ENCODE results near the gene OPCML.

OPCML gene

DNA sequence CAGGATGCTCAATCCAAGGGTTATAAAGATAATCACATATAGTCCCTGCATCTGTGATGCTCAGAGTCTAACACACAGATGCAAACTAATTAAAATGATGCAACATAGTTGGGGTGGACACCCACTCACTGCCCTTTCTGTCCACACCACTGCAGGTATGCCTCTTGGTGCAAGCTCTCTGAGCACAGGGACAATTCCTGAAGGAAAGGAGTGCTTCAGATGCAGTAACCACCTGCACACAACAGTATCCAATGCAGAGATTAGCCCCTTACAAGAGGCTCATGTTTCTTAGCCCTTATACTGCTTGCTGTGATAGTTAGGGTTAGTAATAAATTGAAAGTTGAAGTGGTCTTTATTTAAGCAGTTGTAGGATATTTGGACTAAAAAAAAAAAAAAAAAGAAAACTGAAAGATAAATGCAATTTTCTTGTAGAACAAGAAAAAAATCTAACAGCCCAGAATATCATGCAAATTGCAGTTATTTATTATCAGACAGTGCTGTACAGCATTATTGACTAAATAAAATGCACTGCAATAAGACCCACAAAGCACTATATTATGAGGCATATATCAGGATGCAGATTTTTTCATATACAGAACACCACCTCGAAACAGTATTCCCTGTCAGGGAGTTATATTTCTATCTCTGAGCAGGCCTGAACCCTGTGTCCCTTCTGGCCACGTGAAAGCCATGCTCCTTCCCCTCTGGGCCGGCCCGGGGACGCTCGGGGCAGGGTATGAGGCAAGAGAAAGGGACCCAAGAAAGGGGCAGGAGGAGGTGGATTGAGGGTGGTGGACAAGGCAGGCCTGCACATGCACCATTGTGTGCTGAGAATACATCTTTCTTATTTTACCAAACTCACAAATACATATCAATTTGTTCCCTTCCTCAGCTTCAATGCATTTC lies 260.2 kb downstream of the OPCML start:
- DNase-seq: no peak

DNA sequence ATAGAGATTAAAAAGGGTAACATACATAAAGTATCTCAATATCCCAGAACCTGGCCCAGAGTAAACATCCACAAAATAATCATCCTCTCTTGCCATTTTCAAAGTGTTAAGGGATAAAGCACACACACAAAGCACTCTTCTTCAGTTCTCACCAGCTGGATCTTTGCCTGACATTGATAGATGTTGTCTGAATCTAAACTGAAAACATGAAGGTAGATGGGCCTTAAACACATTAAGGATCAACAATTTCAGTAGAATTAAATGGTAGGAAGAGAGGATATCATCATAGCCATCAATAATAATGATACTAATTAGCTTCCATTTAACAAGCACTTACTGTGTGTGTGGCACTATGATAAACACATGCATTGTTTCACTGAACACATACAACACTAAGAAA lies 261.1 kb downstream of the OPCML start:
- no peak for DNase-seq

DNA sequence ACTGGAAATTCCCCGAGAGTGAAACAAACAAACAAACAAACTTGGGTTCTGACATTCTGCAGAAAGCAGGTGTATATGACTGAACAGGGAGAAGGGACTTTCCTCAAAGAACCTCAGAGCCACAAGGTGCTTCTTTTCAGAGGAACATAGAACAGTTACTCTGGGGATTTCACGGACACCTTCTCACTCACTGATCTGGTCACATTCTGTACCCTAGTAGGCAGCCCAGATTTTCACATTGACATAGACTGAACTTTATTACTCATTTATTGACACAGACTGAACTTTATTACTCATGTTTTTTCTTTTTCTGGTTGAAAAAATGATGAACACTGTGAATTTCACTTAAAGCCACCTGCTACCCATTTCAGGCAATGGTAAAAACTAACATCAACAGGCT lies 263.0 kb downstream of the OPCML start:
- DNase-seq: no peak

DNA sequence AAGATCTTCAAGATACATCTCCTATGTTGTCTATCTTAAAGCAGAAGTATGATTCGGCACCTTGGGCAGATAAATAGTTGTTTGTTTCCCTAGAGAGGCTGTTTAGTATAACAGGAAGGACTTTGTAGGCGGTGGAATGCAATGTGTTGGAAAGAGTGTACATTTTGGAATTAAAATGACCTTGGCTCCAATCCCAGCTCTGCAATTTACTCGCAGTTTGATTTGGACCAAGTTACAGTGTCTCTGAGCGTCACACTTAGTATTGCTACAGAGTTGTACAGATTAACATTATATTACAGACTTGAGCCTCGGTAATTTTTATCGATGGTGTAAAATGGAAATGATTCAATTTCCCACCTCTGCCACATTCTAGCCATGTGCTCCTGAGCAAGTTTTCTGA lies 265.3 kb downstream of the OPCML start:
- DNase-seq: no peak

DNA sequence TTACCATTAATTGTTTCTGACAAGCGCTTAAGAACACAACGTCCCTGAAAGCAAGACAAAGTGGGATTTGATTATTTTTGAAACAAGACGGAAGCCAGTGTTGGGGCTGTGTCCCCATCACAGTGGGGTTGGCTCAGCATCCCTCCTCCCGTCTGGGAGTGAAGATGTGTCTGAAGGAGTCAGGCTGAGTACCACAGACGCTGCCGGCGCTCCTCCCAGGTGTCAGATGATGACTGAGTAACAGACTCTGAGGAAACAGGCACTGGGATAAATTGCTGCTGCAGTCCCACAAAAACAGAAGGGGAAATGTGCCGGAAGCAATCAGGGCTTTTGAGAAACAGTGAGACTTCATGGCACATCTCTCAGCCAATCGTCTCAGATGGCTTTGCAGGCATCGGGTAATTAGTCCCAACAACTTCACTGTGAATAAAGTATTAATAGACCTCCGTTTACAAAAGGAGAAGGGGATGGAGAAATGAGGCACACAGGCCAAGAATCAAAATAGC lies 266.7 kb downstream of the OPCML start:
- no peak for DNase-seq

DNA sequence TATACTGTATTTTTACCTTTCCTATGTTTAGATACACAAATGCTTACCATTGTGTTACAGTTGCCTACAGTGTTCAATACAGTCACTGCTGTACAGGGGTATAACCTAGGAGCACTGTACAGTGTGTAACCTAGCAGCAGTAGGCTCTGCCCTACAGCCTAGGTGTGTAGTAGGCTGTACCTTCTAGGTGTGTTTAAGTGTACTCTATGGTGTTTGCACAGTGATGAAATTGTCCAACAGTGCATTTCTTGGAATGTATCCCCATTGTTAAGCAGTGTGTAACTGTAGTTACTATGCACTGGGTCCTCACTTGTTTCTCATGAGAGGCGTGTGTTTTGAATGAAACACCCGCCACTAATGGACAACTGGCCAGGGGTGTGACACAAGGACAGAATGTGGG lies 269.0 kb downstream of the OPCML start:
- no peak for DNase-seq

DNA sequence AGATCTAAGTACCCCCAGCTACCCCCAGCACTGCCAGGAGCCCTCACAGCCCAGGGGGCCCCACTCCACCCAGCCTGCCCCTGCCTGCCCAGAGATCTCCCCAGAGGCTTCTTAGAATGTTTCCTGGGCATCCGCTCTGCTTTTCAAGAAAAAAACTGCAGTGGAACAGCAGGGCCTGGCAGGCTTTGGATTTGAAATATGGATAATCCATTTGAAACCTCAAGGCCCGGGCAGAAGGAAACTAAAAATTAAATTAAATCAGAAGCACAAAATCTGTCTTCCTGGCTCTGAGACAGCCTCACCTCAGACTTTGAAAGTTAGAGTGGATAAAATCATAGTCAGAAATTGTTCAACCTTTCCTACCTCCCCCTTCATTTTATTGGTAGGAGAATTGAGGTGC lies 273.6 kb downstream of the OPCML start:
- no peak for DNase-seq

DNA sequence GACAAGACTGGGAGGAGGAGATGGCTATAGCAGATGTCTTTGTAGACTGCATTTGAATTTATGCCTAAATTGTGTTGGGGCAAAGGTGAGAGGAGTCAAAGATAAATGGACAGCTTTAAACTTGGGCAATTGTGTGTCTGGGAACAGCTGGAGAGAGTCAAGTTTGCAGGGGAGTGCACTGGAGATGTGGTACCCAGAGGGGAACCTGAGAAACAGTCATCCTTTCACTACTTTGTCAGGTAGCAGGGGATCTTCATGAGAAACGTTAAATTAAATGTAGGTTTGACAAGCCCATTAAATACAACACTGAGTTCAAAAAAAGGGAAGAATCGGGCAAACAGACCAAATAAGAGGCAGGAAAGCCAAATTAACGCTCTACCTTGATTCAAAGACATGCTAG lies 277.7 kb downstream of the OPCML start:
- DNase-seq: no peak

DNA sequence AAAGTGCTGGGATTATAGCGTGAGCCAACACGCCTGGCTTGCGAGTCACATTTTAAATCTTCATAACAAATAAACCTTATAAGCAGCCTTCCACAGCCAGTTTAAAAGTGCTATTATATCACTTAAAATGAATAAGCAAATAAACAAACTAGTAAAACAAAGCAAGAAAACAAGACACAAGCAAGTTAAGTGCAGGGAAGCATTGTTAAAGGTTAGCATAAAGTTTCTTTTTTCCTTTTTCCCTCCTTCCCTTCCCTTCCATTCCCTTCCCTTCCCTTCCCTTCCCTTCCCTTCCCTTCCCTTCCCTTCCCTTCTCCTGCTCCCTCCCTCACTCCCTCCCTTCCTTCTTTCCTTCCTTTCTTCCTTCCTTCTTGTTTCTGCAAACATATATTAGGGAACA lies 278.7 kb downstream of the OPCML start:
- no peak for DNase-seq

DNA sequence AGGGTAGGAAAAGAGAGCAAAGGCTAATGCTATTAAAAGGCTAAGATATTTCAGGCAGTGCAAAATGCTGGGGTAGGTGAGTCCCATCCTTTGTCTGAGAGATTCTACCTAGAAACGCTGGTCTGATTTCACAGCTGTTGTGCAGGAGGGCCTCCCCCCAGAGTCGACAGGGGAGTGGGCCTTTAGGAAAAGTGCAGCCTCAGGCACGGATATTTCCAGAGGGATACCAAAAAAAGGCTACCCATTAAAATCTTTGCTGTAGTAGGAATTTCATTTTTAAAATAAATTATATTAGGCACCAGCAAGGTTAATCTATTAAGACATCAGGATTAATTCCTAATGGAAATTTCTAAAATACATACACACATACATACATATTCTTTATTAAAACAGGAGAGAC lies 280.5 kb downstream of the OPCML start:
- DNase-seq: no peak

DNA sequence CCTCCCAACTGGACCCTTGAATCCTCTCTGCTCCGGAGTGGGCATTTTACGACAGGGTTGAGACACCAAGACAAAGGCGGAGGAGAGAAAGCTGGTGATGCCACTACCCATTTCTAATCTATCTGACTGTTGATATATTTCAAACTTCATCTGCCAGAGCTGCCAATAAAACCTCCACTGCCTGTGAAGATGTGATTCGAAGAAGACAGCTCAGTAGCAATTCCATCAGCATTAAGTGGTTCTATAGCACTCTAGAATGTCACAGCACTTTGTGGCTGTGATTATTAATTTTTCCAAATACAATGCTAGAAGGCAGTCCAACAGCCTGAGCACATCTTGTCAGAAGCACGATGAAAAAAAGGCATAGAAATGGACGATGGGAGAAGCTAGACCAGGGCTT lies 282.8 kb downstream of the OPCML start:
- no peak for DNase-seq

DNA sequence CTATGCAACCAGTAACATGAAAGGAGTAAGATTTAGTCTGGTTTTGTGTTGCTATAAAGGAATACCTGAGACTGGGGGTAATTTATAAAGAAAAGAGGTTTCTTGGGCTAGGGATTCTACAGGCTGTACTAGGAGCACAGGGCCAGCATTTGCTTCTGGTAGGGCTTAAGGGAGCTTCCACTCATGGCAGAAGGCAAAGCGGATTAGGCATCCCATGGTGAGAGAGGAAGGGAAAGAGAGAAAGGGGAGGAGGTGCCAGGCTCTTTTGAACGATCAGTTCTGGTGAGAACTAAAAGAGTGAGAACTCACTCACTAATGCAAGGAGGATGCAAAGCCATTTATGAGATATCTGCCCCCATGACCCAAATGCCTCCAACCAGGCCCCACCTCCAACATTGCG lies 283.2 kb downstream of the OPCML start:
- no peak for DNase-seq

DNA sequence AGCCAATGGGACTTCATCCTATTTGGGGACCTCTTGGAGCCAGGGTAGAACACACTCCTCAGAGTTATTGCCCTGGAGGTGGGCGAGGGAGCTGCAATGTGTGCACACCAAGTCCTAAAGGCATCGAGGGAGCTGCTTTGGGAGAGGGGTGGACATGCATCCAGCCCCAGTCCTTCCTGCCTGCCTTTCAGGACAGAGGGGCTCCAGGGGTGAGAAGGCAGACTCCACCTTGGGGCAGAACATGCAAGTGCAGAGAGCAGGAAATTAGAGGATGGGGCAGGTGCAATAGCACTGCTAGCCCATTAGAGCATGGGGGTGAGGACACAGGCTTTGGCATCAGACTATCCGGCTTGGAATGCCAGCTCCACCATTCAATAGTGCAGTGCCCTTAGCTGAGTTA lies 288.5 kb downstream of the OPCML start:
- DNase-seq: no peak

DNA sequence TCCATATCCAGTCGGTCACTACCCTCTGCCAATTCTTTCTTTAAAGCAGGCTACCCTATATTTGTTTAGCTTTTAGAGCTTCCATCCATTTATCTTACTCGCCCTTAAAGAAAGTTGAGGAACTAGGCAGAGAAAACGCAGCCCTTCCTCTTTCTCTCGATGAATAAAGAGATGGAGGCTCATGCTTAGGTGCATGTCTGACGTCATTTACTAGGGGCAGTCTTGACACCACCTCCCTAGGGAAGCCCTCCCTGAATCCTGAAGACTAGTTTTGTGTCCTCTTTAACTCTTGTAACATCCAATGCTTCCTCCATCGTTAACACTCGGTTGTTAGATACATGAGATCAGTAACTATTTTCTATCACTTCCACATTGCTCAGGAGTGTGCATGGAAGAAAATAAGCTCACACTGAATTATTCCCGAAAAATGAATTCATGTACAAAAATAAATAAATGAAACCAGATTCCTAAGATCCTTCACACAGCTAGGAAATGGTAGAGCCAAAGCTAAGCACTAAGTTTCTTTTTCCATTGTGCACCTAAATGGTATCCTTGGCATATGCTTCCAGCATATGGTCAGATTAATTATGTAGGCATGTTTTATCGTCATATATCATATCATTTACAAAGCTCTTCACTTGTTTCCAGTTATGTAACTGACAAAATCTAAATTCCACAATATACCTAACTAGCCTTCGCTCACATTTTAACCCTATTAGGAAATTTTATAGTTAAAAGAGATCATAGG lies 291.2 kb downstream of the OPCML start:
- DNase-seq: no peak

DNA sequence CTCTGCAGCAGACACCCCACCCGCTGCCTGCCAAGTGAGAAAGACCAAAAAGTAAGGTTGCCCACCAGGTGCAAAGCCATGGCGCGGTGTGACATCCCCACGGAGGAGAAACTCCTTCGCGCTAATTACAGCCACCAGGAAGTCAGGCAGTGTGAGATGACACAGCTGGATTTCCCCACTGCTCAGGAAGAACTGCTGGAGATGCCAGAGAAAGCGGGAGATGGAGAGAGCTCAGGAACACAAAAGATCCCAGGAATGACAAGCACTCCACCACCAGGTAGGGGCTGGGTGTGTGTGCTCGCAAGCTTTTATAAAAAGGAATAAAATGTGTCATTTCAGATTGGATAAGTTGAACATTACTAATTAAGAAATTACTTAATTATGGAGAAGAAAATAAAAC lies 292.7 kb downstream of the OPCML start:
- no peak for DNase-seq

DNA sequence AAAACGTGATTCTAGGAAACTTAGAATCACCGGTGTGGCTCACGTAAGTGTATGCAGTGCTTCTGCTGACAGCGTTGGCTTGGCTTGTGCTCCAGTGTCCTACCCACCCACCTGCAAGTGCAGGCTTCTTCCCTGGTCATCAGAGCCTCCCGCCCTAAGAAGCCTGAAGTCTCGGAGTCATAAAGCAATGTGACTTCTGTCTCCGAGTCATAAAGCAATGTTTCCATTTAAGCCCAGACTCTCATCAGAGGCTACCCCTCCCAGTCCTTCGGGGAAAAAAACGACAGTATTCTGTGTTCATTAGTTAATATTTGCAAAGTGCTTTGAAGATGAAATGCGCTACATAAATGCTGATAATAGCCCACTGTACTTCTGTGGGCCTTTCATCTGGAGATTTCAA lies 293.8 kb downstream of the OPCML start:
- DNase-seq: no peak

DNA sequence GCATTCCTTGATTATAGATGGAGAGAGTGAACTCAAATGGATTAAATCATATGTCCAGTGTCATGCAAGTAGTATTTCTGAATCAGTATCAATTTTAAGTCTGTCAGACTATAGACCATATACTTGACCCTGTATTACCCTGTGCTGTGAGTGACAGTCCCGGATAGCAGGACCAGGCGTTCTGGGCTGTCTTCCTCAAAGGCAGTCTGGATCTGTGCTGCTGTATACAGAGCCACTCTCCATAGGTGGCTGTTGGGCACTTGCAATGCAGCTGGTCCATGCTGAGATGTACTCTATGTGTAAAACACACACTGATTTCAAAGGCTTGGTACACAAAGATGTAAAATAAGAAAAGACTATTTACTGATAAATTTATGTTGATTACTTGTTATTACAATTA lies 294.3 kb downstream of the OPCML start:
- no peak for DNase-seq

DNA sequence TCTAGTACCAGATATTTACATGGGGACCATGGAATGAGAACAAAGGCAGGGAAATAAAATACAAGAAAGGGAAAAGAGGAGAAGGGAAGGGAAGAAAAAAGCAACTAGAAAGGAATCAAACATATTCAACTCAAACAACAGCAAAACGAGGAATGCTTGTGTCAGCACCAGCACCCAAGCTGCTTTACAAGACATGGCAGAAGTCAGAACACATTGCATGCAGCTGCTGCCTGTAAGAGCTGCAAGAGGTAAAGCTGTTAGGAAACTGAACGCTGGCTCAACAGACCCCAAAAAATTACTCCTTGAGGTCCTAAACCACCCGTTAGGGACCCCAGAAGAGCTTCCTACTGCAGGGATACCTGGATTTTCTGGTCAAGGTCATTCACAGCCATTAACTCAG lies 296.9 kb downstream of the OPCML start:
- no peak for DNase-seq

DNA sequence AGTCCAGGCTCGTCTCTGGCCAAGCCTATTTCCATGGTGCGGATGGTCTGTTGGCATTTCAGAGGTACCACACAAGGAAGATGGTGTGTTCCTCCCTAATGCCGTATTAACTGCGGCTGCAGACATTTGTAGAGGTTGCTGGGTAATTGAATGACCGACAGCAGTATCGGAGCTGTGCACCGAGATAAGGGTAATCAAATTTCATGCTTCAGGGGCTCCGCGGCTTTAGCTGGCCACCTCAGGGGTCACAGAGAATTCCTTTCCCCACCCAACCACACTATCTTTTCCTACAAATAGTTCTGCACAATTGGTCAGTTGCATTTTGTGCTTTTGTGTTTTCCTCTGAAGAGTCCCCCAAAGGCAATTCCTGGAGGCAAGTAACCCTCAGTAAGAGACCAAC lies 297.4 kb downstream of the OPCML start:
- DNase-seq: no peak

DNA sequence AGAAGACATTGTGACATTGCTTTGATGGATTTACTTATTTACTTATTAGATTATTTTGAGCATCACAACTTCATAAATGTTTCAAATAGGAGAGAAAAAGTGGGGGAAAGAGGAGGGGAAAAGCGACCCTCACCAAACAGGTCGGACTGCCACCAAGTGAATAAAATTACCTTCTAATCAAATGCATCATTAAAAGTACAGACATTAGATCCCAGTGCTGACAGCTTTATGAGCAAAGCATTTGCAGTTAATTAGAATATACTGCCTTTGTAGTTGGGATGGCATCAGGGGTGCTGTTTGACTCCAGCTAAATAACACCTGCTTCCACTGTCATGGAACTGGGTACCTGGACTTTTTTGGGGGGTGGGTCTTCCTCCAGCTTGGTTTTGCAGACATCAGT lies 299.6 kb downstream of the OPCML start:
- DNase-seq: no peak

DNA sequence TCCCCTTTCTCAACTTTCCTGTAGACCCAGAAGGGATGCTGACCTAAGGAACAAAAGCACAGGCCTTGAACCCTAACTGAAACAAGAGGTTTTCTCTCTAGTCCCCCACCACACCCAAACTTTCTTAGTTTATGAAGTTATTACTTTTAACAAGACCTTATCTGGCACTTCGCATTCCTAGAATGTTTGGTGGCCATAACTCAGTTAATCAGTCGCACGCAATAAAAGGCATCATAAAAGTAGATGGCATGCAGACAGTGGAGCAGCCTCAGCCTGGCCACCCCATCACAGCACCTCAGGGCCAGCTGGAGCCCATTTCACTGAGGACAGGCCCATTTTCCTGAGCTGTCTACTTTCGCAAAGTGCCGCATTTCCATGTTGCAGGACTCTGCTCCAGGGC lies 301.9 kb downstream of the OPCML start:
- DNase-seq: no peak

DNA sequence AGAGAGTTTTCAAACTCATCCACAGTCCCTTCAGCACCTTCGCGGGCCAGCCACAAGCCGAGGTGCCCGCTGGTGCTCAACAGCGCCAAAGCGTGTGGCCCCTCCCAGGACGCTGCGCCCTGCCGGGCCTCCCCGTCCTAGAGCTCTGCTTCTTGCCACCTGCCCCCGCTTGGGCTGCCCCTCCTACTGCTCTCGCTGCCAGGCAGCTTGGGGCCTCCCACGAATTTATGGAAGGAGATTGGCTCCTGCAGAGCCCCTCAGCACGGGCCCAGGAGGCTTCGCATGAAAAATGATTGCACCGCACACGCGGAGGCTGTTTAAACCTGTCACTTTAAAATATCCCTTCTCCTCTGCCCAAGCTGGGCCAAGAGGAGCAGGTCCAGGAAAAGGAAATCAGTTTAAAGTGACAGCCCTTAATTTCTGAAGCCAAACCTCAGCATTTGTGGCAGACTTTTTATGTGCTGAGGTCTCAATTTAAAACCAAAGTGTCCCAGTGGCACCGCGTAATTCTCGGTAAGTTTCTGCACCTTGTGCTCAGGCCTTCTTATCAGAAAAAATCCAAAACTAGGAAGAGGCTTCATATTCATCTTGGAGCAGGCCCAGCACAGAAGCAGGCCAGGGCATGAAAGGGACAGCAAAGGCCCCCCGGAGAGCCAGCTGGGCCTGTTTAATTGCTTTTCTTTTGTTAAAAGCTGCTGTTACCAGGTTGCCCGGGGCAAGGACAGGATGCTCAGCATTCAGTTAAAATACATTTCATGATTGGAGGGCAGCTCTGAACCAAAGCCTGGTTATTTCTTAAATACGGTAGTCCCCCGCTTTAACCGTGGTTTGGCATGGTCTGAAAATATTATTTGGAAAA lies 303.6 kb downstream of the OPCML start:
- peak; percentile 76 for DNase-seq

DNA sequence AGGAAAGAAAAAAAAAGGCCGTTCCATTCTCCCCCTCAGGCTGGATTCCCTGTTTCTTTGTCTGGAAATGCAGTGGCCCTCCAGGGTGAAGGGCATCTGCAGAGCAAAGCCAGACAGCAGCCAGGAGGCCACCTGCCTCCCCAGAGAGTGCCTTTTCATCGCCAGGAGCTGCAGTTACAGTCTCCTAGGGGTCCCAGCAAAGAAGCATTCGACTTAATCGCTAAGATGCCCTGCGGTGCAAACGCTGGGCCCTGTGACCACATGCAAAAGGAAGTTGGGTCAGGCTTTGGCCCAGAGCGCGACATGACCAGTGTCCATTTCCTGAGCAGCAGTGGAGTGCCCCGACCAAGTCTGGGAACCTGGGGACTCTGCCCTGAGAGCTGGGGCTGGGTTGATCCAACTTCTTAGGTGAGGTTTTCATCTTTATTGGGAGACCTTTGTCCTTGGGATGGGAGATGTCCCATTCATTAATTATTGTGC lies 304.6 kb downstream of the OPCML start:
- DNase-seq: no peak
